CD4-positive, alpha-beta T cell treated with Interleukin-15 for 4 hours (primary cell): ENCODE measurements around the gene BNC2.
"Not testable (repeated sequence)": the region's sequence is repeated elsewhere in the genome, so short reads cannot be mapped to it uniquely, and the experiment has no call there.

Source experiments
- DNase-seq: peaks from one replicate; pipeline ENCODE4 v3.0.0-alpha.2; 2020; ENCODE audit warnings: low spot score

The BNC2 gene

DNA sequence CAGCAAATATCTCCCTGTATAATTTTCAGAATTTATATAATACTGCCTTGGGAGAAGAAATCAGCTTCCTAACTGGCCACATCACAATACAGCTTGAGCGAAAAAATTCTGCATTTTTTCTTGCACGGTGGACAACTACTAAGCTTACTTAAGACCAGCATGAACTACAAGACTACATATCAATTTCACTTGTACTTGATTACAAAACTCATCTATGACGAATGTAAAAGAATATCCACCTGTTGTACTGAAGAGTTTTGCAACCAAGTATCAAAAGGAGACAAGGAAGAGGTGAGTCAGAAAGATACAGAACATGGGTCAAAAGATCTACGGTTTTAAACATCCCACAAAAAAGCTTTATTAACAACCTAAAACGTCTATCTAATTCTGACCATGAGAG, 279.4 kb downstream of the BNC2 start:
- DNase-seq: no peak

DNA sequence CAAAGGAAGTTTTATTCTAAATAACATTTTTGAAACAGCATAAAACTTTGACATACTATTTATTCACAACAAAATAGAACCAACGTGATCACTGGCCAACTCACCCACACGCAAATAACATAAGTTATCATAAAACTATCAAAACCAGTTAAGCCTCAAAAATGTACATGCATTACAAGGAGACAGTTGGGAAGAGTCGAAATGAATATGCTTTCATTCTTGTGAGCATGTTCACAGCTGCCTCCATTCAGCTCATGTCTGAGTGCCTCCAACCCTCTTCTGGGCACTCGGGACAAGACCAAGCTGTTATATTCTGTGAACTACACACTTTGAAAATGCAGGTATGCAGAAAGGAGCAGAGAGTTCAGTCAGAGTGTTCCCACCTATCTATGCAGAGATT, 284.9 kb downstream of the BNC2 start:
- no peak for DNase-seq

DNA sequence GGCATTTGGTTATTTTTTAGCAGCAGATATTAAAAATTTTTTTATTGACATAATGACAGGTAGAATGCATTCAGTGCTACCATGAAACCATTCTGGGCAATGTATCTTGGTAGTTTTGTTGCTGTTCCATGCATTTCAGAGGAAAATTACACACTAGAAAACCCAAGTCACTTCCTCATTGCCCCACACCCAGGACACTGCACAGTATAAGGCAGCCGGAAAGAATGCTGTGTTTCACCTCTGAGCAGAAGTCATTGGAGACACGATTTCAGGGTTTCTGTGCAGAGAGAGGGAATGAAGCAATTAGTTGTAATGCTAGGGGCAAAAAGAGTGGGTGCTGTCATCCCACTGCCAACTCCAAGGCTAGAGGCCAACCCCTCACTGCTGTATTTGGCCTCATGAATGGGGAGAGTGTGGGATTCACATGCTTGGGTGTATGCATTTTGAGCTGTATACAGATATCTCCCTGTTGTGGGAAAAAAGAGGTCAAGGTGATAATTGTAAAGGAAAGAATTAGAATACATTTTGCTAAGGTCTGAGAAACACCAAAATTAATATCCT, 290.5 kb downstream of the BNC2 start:
- no peak for DNase-seq

DNA sequence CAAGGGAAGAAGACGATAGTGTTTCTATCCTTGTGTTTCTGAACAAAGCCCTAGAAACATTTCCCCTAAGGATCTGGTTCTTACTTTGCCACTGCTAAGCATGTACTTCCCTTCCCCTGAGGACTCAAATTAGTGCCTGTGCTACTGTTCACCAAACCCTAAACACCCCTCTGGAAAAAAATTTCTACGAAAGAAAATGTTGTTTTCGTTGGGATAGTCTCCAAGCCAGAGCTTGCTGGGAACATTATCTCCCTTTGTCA, 294.6 kb downstream of the BNC2 start:
- DNase-seq: no peak

GRCh38 chr9:16575142-16575985, 295.1 kb downstream of the BNC2 start:
- DNase-seq: no peak

DNA sequence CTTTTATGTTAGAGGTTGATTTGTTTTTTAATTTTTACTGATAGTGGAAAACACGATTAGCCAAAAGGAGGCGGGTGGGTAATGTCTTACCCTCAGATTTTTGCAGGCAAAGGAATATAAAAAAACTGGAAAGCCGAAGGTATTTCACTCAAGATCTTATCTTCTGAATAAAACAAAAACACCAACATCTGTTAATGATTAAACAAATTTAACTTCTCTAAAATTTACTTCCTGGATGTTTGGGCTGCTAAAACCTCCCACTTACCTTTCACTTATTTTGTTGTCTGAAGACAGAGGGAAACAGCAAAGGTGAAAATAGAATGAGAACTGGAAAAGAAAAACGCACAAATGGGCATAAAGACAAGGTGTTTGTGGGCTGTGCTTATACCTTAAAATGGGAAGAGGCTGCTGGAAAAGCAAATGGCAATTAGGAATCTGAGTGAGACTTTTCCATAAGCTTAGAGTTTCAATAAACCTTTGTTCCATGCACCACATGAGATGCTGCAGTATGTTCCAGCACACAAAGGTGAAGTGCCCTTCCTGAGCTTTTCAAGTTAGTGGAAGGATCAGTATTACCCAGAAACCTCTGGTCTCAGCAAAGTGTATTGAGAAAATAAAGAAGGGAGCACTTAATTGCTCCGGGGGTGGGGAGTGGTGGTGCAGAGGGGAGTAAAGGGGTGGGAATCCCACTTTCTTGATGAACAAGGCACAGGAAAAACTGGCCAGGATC, 298.3 kb downstream of the BNC2 start:
- no peak for DNase-seq

- no peak for DNase-seq
Measured at GRCh38 chr9:16571127-16571802, 299.2 kb downstream of the BNC2 start.

- DNase-seq: no peak
Measured at GRCh38 chr9:16563446-16563845, 307.0 kb downstream of the BNC2 start.

GRCh38 chr9:16561121-16561520, 309.3 kb downstream of the BNC2 start:
- DNase-seq: no peak

GRCh38 chr9:16559418-16560188, 310.9 kb downstream of the BNC2 start:
- no peak for DNase-seq

DNA sequence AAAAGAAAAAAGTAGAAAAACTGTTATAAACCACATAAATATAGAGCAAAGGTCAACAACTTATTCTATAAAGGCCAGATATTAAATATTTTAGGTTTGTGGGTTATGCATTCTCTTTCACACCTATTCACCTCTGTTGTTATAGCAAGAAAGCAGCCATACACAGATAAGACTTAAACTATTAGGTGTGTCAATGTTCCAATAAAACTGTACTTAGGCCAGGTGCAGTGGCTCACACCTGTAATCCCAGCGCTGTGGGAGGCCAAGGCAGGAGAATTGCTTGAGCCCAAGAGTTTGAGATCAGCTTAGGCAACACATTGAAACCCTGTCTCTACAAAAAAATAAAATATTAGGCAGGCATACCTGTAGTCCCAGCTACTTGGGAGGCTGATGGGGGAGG, 314.7 kb downstream of the BNC2 start:
- no peak for DNase-seq

DNA sequence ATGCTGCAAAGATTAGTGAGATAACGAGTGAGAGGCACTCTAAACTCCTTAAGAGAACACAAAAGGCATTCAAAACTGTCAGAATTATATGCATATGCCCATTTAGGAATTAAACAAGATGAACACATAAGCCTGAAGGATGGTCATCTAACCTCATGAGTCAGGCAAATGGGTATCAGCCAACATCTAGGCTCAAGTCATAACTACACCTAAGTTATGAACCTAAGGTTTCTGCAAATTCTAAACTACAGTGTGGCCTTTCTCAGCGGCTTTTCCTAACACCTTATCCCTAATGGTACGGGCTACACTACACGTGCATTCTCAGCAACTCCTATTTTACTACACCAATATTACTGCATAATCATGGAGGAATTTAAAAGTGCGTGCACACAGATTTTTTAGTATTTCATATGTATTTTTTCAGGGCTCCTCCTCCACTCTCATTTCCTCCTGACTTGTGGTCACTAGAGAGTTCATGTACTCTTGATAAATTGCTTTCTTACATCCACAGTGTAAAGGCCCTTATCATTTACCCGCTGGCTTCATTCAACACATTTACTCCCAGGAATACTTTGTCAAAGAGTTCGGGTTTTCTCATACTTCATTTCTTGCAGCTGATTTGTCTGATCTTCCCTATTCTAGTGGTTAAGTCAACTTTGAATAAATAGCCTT, 316.5 kb downstream of the BNC2 start:
- DNase-seq: no peak

DNA sequence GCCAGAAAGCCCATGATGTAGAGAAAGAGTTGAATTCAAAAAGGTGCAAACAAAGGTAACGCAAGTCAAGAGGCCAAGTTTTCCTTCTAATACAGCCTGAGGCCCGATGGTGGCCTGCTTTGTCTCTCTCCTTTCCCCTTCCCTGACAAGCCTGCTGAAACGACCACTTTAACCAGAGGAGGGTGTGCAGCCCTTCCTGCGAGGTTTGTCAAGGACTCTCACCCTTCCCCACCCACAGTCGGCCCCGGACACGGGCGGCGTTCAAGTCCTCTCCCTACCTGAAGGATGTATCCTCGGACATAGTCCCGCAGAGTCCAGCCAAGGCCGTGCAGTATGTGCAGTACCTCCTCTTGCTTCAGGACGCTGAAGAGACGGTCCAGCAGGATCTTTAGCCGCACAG, 318.2 kb downstream of the BNC2 start:
- no peak for DNase-seq

DNA sequence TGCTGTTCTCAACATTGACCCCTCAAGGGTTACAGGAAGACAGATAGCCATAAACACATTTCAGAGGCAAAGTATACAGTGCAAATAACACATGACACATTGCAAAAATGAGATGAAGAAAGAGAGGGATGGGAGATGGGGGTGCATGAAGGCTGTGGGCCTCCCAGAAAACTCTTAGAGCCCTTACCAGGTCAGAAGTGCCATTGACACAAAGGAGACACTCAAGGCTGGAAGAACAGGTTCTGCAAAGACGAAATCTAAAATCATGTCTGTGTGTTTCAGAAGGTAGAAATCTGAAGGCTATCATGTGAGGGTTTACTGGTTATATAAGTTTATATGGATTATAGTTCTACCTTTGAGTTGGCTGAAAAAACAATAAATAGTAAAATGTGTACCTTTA, 318.8 kb downstream of the BNC2 start:
- no peak for DNase-seq

DNA sequence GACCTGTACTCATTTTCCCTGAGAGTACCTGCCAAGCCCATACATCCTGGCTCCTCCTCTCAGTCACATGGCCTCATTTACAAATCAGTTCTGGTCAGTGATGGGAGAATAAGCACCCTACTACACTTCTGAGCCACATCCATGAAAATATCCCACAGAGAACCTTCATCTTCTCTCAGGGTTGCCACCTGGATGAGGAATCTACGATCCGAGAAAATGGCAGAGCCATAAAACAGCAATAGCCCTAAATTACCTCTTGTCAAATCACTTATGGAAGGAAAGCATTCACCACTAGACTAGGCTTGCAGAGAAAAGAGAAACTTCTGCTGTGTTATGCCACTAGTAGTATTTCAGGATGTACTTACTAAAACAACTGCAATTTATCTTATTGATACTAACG, 324.8 kb downstream of the BNC2 start:
- DNase-seq: no peak

- no peak for DNase-seq
Measured at GRCh38 chr9:16544842-16545241, 325.6 kb downstream of the BNC2 start.

DNA sequence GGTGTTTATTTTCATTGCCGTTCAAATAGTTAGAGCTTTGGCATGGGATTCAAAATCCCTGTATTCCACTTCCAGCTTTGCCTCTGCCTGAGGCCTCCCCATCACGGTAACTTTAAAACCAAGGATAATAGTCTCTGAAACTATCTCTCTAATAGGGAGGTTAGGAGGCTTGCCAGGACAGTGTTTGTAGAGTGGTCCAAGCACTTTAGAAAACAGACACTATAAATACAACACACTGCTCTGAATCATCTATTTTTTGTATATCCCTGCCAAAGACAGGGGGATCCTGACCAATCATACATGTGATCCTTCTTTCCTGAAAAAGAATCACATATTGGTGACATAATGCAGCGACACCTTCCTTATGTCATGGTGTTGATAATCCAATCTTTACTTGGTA, 326.8 kb downstream of the BNC2 start:
- no peak for DNase-seq

GRCh38 chr9:16543225-16543624, 327.2 kb downstream of the BNC2 start:
- no peak for DNase-seq

DNA sequence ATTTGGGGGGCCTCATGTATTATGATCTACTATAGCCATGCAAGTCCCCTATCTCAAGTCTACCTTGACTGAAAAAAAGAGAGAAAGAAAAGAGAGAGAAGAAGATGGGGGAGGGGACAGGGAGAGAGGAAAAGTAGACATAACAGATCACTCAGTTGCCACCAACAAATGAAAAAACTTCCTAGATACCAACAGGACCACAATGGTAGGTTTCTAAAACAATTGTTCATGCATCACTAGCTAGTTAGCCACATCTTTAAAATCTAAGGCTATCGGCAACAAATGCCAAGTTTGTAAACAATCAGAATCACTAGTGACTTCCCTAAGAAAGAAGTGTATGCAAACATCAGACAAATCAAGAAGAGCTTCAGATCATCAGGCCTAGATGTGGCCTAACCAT, 328.2 kb downstream of the BNC2 start:
- DNase-seq: no peak

GRCh38 chr9:16540743-16541613, 329.5 kb downstream of the BNC2 start:
- DNase-seq: no peak

GRCh38 chr9:16539626-16540025, 330.8 kb downstream of the BNC2 start:
- DNase-seq: not testable (repeated sequence)
